A673 (cell line): Measurements from ENCODE around the gene DNAAF5. TPM values are rescaled to one million over a fixed set of nuclear protein-coding genes. Genes with fewer than 3 reads are reported as not detected.

ENCODE experiments used
- BruUV-seq: library from RNA; stranded (reverse); fragments of 400-500 nt; replicated peaks from 2 replicates; lab custom pipeline; 2021; lab: Mats Ljungman, UMichigan
- CTCF ChIA-PET: fragments of 300-600 bp; sonication (Branson Sonifier 250); formaldehyde crosslinking; loops from one replicate; lab custom pipeline; 2022; ENCODE audit warnings: antibody characterized with exemption; lab: Charles Lee
- POLR2A ChIA-PET: fragments of 300-600 bp; sonication (Branson Sonifier 250); formaldehyde crosslinking; loops from one replicate; lab custom pipeline; 2022; ENCODE audit warnings: antibody characterized with exemption; ENCODE audit not compliant: low non-redundant PET; lab: Charles Lee
- DNase-seq: peaks from one replicate; pipeline ENCODE4 v3.0.0-alpha.2; 2015; ENCODE audit warnings: low spot score
- H3K27ac ChIP-seq: fragments of 200-600 bp; sonication (generic); 2 replicates; pipeline ENCODE4 v1.5.1; 2016; ENCODE audit warnings: mixed run types, low read depth, mild to moderate bottlenecking, mixed read lengths, antibody characterized with exemption, low read length; ENCODE audit not compliant: poor library complexity, severe bottlenecking
- H3K27me3 ChIP-seq: fragments of 200-600 bp; sonication (generic); replicated peaks from 2 replicates; pipeline ENCODE4 v1.6.1; 2017; ENCODE audit warnings: mixed run types, low read depth, mild to moderate bottlenecking, mixed read lengths, antibody characterized with exemption, low read length; ENCODE audit not compliant: insufficient read depth, poor library complexity
- H3K36me3 ChIP-seq: fragments of 200-600 bp; sonication (generic); 2 replicates; pipeline ENCODE4 v1.6.1; 2016; ENCODE audit warnings: mixed run types, mild to moderate bottlenecking, mixed read lengths, antibody characterized with exemption, low read length; ENCODE audit not compliant: insufficient read depth, poor library complexity, severe bottlenecking
- H3K4me1 ChIP-seq: fragments of 200-600 bp; sonication (generic); 2 replicates; pipeline ENCODE4 v1.6.1; 2017; ENCODE audit warnings: mixed run types, mild to moderate bottlenecking, mixed read lengths, antibody characterized with exemption, low read length; ENCODE audit not compliant: insufficient read depth, poor library complexity, severe bottlenecking
- H3K4me3 ChIP-seq: fragments of 200-600 bp; sonication (generic); 2 replicates; pipeline ENCODE4 v1.5.1; 2016; ENCODE audit warnings: low read depth, mixed run types, mild to moderate bottlenecking, mixed read lengths, low read length; ENCODE audit not compliant: poor library complexity, severe bottlenecking
- H3K9me3 ChIP-seq: fragments of 200-600 bp; sonication (generic); 2 replicates; pipeline ENCODE4 v1.6.1; 2016; ENCODE audit warnings: mixed run types, low read depth, mild to moderate bottlenecking, mixed read lengths, antibody characterized with exemption, low read length; ENCODE audit not compliant: poor library complexity, severe bottlenecking
- CTCF ChIP-seq: fragments of 300-800, 200-600 bp; sonication (generic); conservative IDR thresholded peaks from 2 replicates; pipeline ENCODE4 v1.5.1; 2017; ENCODE audit warnings: low read depth, mild to moderate bottlenecking, antibody characterized with exemption, low read length, moderate library complexity, mixed read lengths
- EZH2 ChIP-seq: fragments of 200-600 bp; sonication (generic); IDR thresholded peaks from 2 replicates; pipeline ENCODE4 v1.6.1; 2017; ENCODE audit warnings: borderline replicate concordance, low read depth, mild to moderate bottlenecking, mixed read lengths, antibody characterized with exemption, low read length; ENCODE audit not compliant: poor library complexity, severe bottlenecking
- intact Hi-C: fragments of 100-400 bp; cut with micrococcal nuclease; formaldehyde crosslinking; loops from one replicate; pipeline ENCODE4 v1.10.0; 2022; ENCODE audit not compliant: unreplicated experiment
- total RNA-seq: library from RNA; stranded (reverse); gene quantifications from 2 replicates; pipeline ENCODE4 v1.2.3, GENCODE V29; 2021

DNAAF5 gene
- total RNA-seq, 1 experiment from 2014 or later: 78.1 TPM

GRCh38 chr7:773622-773915, 47.1 kb downstream of the DNAAF5 start:
- Histone ChIP-seq H3K27ac (no peak overlapping the region), H3K36me3 (peaks cover 32% of the 10 kb centered on the region), H3K9me3 (no peaks in the 10 kb centered on the region), H3K4me1 (peaks cover 51% of the 10 kb centered on the region), H3K4me3 (no peak overlapping the region), H3K27me3 (no peaks in the 10 kb centered on the region)
- intact Hi-C loops: loop anchor here (10.0 kb wide), 1 partner anchor 169 kb away; no protein-coding TSS in a partner anchor
- CTCF ChIA-PET: no interaction called here
- TF ChIP-seq EZH2: no peak
- no peak for TF ChIP-seq CTCF
- POLR2A ChIA-PET: no interaction called here
- DNase-seq: no peak
- no TSS peak for BruUV-seq

GRCh38 chr7:774161-775109, 47.9 kb downstream of the DNAAF5 start:
- Histone ChIP-seq H3K27me3 (no peaks in the 10 kb centered on the region), H3K36me3 (peaks cover 32% of the 10 kb centered on the region), H3K4me1 (peaks cover 51% of the 10 kb centered on the region), H3K4me3 (no peak overlapping the region), H3K27ac (no peak overlapping the region), H3K9me3 (no peaks in the 10 kb centered on the region)
- peak; percentile 93 for TF ChIP-seq CTCF
- TF ChIP-seq EZH2: no peak
- peak; percentile 69 for DNase-seq
- POLR2A ChIA-PET: no interaction called here
- CTCF ChIA-PET: no interaction called here
- no TSS peak for BruUV-seq
- intact Hi-C loops: loop anchor here (10.0 kb wide), 1 partner anchor 170 kb away; no protein-coding TSS in a partner anchor

- DNase-seq: no peak
- H3K4me1 ChIP-seq: peaks cover 53% of the 10 kb centered on the region
- H3K27ac ChIP-seq: peak overlapping the region; percentile 87
- intact Hi-C loops: loop anchor here (2.0 to 10.0 kb wide), 2 partner anchors 172 to 444 kb away; no protein-coding TSS in a partner anchor
- no TSS peak for BruUV-seq
- TF ChIP-seq CTCF (no peak), EZH2 (no peak)
- no peak overlapping the region for H3K4me3 ChIP-seq
- peaks cover 30% of the 10 kb centered on the region for H3K36me3 ChIP-seq
- ChIA-PET POLR2A (no interaction called here), CTCF (no interaction called here)
- no peaks in the 10 kb centered on the region for H3K9me3 ChIP-seq
- no peaks in the 10 kb centered on the region for H3K27me3 ChIP-seq
These were observed 49.9 kb downstream of the DNAAF5 start for GRCh38 chr7:776381-776780.
